ENCODE results near the gene RGS1. TPM values are rescaled to one million over a fixed set of nuclear protein-coding genes. Genes with fewer than 3 reads are reported as not detected.
"Not testable (repeated sequence)": the region's sequence is repeated elsewhere in the genome, so short reads cannot be mapped to it uniquely, and the experiment has no call there.

RGS1 gene, protein sequence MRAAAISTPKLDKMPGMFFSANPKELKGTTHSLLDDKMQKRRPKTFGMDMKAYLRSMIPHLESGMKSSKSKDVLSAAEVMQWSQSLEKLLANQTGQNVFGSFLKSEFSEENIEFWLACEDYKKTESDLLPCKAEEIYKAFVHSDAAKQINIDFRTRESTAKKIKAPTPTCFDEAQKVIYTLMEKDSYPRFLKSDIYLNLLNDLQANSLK
- 0.07 TPM in 1 of 2 replicates, not detected in the other for total RNA-seq (2014; rRNA removed; shearing (Covaris generic))

DNA sequence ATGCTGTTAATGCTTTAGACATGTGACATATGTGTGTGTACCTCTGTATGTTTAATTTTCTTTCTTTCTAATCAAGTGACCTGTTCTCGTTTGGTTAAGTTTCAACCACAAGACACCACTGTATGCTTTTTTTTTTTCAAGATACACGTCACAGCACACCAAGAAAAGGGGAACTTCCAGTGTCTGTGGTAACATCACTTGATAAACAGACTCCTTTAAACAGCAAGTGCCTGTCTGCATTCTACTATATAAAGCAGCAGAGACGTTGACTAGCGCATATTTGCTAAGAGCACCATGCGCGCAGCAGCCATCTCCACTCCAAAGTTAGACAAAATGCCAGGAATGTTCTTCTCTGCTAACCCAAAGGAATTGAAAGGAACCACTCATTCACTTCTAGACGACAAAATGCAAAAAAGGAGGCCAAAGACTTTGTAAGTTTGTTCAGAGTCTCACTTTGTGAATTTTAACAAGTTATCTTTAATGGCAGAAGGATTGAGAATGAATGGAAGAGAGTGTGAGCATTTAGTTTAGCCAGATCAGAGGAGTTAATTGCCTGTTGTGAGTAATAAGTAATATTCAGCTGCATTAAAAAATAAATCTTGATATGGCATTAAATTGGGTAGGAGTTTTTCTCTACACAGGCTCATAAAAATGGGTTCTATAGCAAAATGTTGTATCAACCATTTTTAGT, at the start of gene RGS1:
Gene RGS1 (plus strand): TSS at position 275 of the 691 bp plus-strand sequence. CDS start 20 bp downstream, at position 295.
- DNase-seq: no peak
- Histone ChIP-seq H3K36me3 (replicated peaks; ENCODE audit: control insufficient read depth, insufficient read depth, low read length) (no peaks in the 10 kb centered on the region), H3K27me3 (ENCODE audit: control insufficient read depth, insufficient read depth, low read length) (no peaks in the 10 kb centered on the region), H3K4me3 (ENCODE audit: insufficient read depth, low read depth, low read length) (no peak within 1 kb of the TSS)

DNA sequence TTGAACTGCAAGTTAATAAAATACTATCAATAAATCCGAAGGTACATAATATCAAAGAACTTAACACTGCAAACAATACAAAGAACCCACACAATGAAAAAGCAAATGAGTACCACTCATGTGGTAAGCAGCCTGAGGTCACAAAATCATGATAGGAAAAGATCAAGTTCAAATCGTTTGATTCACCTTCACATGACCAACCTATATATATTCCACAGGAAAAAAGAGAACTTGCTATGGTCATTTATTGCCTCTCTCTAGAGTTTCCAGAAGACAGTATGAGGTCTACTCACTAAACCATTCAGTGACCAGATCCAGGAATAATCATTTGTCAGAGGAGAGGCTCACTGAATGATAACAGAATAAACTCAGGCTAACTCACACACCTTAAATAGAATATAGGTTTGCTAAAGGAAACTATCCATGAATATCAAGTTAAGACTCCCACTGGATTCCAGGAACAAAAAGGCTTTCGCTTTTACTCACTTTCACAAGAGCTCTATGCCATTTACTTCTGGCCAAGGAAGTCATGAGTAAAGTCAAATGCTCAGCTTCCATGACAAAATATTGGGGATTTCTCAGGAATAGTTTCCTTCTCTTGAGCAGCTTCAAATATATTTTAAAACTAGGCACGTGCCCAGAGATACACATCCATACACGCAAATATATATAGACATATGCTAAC, 48.3 kb upstream of the RGS1 start:
- H3K36me3 ChIP-seq (replicated peaks; ENCODE audit: control insufficient read depth, insufficient read depth, low read length): no peaks in the 10 kb centered on the region
- no peaks in the 10 kb centered on the region for H3K27me3 ChIP-seq (ENCODE audit: control insufficient read depth, insufficient read depth, low read length)
- no peak for DNase-seq
- no peak overlapping the region for H3K4me3 ChIP-seq (ENCODE audit: insufficient read depth, low read depth, low read length)

DNA sequence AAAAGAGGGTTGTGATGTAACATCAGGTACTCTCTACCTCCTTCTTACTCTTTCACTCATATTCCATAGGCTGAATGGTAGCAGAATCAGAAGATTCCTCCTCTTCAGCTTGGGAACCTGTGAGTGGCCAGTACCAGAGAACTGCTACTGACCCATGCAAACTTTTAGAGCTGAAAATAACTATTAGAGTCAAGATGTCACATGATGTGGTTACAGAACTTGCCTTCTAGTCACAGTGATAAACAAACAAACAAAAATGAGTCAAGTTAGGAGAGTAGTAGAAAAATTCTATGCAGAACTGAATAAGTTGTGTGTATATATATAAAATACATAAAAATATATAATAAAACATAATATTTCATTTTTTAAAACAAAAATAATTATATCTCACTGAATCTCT, 47.6 kb upstream of the RGS1 start:
- Histone ChIP-seq H3K27me3 (ENCODE audit: control insufficient read depth, insufficient read depth, low read length) (no peaks in the 10 kb centered on the region), H3K36me3 (replicated peaks; ENCODE audit: control insufficient read depth, insufficient read depth, low read length) (no peaks in the 10 kb centered on the region)
- DNase-seq: no peak

DNA sequence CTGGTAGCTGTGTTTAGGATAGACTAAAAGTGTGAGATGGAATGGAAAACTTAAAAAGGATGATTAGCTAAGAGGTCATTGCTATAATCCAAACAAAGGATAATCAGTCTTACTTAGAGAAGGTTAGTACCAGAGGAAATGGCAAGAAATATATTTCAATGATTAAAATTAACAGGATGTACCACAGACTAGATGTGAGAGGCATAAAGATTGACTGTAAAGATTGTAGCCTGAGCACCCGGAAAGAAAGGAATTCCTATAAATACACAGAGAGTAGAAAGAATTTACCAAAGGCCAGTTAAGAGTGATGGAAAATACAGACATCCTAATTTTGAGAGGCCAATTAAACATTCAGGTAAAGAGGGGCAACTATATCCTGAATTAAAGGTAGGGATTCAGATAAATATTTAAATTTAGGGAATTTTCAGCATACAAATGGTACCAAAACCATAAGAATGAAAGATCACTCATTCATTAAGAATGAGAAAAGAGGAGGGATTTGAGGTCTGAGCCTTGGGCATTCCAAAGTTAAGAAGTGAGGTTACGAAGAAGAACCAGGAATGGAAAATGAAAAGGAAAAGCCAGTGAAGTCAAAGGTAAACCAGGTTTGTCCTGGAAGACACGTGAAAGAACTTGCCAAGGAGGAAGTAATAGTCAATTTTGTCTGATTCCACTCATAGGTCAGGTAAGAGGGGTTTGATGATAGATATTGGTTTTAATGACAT, 46.4 kb upstream of the RGS1 start:
- H3K27me3 ChIP-seq (ENCODE audit: control insufficient read depth, insufficient read depth, low read length): no peaks in the 10 kb centered on the region
- no peaks in the 10 kb centered on the region for H3K36me3 ChIP-seq (replicated peaks; ENCODE audit: control insufficient read depth, insufficient read depth, low read length)
- H3K4me3 ChIP-seq (ENCODE audit: insufficient read depth, low read depth, low read length): no peak overlapping the region
- DNase-seq: no peak

More for the DNA sequence above, 47.6 kb upstream of the RGS1 start:
- H3K4me3 ChIP-seq (ENCODE audit: insufficient read depth, low read depth, low read length): no peak overlapping the region

DNA sequence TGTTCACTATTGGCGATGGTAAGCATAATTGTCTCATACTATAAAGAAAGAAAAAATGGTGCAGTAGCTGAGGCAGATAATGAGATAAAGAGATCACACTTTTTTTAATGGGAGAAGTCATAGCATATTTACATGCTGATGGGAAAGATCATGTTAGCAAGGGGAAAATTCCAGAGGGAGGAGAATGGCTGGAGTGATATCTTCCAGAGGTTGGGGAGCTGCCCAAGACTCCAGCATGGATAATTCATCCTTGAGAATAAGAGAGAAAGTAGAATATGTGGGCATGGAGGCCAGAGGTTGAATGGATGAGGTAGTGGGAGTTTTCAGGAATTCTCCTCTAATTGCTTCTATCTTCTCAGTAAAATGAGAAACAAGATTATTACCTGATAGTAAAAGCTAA, 45.8 kb upstream of the RGS1 start:
- H3K36me3 ChIP-seq (replicated peaks; ENCODE audit: control insufficient read depth, insufficient read depth, low read length): no peaks in the 10 kb centered on the region
- H3K4me3 ChIP-seq (ENCODE audit: insufficient read depth, low read depth, low read length): no peak overlapping the region
- H3K27me3 ChIP-seq (ENCODE audit: control insufficient read depth, insufficient read depth, low read length): no peaks in the 10 kb centered on the region
- no peak for DNase-seq

DNA sequence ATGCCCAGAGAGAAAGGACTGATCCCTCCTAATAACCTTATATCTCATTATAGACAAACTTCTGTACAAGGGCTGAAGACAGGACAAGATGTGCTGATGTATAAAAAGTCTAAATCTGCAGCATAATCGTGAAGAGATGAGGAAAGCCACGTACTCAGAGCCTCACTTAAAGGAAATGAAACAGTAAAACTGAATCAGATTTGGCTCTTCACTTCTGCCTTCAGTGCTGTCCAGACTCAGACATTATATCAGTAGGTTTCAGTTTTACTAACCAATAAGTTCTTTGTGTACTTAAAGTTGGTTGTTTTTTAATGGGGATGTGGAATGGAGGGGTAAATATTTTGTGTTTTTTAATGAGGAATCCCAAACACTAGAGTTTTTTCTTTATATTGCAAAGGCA, 45.3 kb upstream of the RGS1 start:
- no peak overlapping the region for H3K4me3 ChIP-seq (ENCODE audit: insufficient read depth, low read depth, low read length)
- no peaks in the 10 kb centered on the region for H3K36me3 ChIP-seq (replicated peaks; ENCODE audit: control insufficient read depth, insufficient read depth, low read length)
- no peak for DNase-seq
- H3K27me3 ChIP-seq (ENCODE audit: control insufficient read depth, insufficient read depth, low read length): no peaks in the 10 kb centered on the region

DNA sequence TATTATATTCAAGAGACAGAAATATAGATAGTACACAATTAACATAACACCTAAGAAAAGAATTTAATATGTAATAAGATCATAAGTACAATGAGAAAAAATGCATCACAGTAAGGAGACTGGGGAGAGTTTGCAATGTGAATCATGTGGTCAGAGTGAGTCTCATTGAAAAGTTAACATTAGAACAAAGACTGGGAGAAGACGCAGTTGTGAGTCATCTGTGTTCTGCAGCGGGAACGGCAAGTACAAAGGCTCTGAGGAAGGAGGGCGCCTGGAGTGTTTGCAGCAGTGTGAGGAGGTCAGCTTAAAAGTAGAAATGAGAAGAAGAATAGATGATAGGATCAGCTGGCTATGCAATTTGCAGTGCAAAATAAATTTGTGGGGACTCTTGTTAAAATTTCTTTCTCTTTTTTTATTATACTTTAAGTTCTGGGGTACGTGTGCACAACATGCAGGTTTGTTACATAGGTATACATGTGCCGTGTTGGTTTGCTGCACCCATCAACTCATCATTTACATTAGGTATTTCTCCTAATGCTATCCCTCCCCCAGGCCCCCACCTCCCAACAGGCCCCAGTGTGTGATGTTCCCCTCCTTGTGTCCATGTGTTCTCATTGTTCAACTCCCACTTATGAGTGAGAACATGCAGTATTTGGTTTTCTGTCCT, 44.4 kb upstream of the RGS1 start:
- not testable (repeated sequence) for DNase-seq

DNA sequence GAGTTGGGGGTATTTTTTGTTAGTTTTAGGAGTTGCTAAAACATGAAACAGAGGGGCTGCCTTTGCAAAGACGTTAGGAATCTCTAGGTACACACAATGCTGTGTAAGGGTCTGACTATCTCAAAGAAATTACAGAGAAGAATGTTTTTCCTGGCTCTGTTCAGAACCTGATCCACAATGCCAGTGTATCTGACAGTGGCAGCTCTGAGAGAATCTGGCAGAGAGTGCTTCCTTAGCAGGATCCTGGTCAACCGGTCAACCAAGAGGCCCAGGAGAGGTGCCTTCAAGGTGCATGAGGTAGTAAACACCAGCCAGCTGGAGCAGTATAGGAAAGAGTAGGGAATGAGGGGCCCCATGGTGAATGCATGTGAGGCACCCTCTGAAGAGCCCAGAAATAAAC, 40.9 kb upstream of the RGS1 start:
- no peak overlapping the region for H3K4me3 ChIP-seq (ENCODE audit: insufficient read depth, low read depth, low read length)
- no peaks in the 10 kb centered on the region for H3K36me3 ChIP-seq (replicated peaks; ENCODE audit: control insufficient read depth, insufficient read depth, low read length)
- no peak for DNase-seq
- no peaks in the 10 kb centered on the region for H3K27me3 ChIP-seq (ENCODE audit: control insufficient read depth, insufficient read depth, low read length)

More for the DNA sequence above, 44.4 kb upstream of the RGS1 start:
- H3K4me3 ChIP-seq (ENCODE audit: insufficient read depth, low read depth, low read length); H3K27me3 ChIP-seq (ENCODE audit: control insufficient read depth, insufficient read depth, low read length); H3K36me3 ChIP-seq (replicated peaks; ENCODE audit: control insufficient read depth, insufficient read depth, low read length): not testable (repeated sequence)

DNA sequence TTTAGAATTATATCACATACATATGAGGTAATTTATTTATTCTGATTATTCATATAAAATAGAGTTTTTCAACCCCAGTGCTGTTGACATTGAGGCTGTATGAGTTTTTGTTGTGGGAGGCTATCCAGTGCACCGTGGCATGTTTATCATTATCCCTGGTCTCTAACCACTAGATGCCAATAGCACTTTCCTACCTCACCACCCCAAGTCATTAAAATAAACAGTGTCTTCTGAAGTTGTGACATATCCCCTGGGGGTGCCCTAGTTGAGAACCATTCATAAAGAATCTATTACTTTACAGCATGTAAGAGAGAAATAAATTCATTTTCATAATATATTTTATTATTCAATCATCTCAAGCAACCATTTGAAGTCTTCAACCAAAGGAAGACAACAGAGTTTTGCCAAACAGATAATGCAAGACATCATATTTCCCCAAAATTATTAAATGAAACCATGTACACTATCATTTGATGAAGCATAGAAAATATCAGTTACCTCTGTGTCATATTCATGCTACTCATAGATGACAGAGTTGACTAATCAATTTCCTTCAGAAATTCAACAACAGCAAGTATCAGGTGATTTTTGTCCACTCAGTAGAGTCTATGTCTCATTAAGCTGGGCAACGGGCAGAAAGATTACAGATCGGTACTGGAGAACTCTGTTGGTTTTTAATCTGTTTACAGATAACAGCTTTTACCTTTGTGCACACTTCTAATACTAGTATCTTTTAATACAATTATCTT, 39.5 kb upstream of the RGS1 start:
- Histone ChIP-seq H3K36me3 (replicated peaks; ENCODE audit: control insufficient read depth, insufficient read depth, low read length) (no peaks in the 10 kb centered on the region), H3K27me3 (ENCODE audit: control insufficient read depth, insufficient read depth, low read length) (no peaks in the 10 kb centered on the region), H3K4me3 (ENCODE audit: insufficient read depth, low read depth, low read length) (no peak overlapping the region)
- DNase-seq: no peak

DNA sequence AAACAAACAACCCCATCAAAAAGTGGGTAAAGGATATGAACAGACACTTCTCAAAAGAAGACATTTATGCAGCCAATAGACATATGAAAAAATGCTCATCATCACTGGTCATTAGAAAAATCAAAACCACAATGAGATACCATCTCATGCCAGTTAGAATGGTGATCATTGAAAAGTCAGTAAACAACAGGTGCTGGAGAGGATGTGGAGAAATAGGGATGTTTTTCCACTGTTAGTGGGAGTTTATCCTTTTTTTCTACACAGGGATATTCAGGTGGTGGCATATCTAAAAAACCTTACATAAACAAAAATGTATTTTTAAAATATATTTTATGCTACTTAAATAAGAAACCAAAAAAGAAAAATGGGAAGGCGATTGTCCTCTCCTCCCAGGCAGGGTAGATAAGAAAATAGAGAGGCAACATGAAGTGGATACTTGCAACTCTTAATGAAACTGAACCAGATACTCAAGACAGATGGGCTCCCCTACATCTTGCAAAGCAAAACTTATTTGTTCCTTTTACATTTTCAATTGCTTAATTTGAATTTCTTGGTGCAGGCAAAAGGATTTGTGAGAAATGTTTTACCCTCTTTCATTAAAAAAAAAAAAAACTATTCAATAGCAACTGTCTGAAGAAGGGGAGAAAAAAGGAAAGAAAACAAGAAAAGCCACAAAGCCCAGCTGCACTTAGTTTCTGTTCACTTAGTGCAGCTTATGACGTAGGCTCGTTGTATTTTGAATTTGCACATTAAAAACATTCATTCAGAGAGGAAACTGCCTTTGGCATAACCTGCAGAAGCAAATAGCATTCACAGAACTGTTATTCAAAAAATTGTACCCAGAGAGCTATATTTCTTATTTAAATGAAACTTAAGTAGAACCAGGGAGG, 36.9 kb upstream of the RGS1 start:
- no peak overlapping the region for H3K4me3 ChIP-seq (ENCODE audit: insufficient read depth, low read depth, low read length)
- H3K36me3 ChIP-seq (replicated peaks; ENCODE audit: control insufficient read depth, insufficient read depth, low read length): no peaks in the 10 kb centered on the region
- H3K27me3 ChIP-seq (ENCODE audit: control insufficient read depth, insufficient read depth, low read length): no peaks in the 10 kb centered on the region
- no peak for DNase-seq

DNA sequence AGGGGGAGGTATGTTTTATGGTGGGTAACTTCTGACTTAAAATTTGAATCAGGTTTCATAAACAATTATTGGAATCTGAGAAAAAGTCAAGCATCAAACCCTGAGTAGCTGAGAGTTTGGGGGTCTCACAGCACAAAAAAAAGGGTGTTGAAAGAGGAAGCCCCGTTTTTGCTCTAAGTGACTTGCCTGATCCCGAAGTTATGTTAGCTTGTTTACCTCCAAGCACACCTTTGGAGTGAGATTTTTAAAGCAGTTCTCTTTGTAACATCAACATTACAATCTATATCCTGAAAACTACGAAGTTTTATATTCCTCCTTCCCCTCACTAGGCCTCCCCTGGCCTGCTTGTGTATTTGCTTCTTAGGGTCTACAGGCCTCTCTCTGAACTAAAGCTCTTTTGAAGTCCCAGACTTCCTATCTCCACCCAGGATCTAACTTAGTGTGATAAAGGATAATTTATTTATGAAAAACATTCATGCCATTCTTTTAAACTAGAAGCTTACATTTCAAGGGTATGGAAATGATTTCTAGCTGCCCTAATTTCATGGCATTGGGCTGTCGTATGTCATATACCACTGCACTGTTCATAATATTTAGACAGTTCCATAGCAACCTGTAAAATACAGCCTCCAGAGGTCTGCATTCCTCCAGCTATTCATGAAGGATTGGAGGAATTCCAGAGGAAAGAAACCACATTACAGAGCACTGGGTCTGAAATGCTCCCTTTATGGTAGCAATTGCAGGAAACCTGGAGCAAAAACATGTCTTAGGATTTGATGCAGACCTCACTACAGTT, 36.1 kb upstream of the RGS1 start:
- no peak overlapping the region for H3K4me3 ChIP-seq (ENCODE audit: insufficient read depth, low read depth, low read length)
- no peak for DNase-seq
- H3K27me3 ChIP-seq (ENCODE audit: control insufficient read depth, insufficient read depth, low read length): no peaks in the 10 kb centered on the region
- H3K36me3 ChIP-seq (replicated peaks; ENCODE audit: control insufficient read depth, insufficient read depth, low read length): no peaks in the 10 kb centered on the region

DNA sequence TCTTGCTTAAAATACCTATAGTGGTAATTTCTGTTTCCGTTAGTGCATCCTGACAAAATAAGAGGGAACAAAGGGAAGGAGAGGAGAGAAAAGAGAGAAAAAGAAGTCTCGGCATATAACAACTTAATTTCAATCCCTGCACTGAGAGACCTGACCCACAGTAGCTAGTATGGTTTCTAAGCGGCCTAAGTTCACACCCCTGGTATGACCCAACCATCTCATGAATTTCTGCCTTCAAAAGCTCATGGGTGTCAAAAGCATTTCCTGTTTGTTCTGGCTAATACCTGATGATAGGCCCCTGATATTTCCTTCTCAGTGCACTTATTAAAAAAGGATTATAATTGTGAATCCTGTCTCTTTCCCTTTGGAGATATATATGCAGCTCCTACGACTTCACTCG, 32.1 kb upstream of the RGS1 start:
- Histone ChIP-seq H3K36me3 (replicated peaks; ENCODE audit: control insufficient read depth, insufficient read depth, low read length) (no peaks in the 10 kb centered on the region), H3K4me3 (ENCODE audit: insufficient read depth, low read depth, low read length) (no peak overlapping the region), H3K27me3 (ENCODE audit: control insufficient read depth, insufficient read depth, low read length) (no peaks in the 10 kb centered on the region)
- DNase-seq: no peak

Data from H7 (cell line).